SU-DHL-6 (cell line): Measurements from ENCODE around the gene DMD.

Experiments used
- EZH2phosphoT487 ChIP-seq: fragments of 200-600 bp; sonication (generic), shearing (Covaris generic); conservative IDR thresholded peaks from 2 replicates; pipeline ENCODE4 v1.6.1; 2018; ENCODE audit warnings: mild to moderate bottlenecking, antibody characterized with exemption, low read length, moderate library complexity, mixed read lengths
- TF ChIP-seq, protein P1 (sequence below): fragments of 200-600 bp; sonication (generic); IDR thresholded peaks from one replicate; pipeline ENCODE4 v1.5.1; 2017; ENCODE audit warnings: antibody characterized with exemption, mild to moderate bottlenecking, low read length, moderate library complexity; ENCODE audit not compliant: insufficient read depth, poor library complexity, severe bottlenecking

DNA sequence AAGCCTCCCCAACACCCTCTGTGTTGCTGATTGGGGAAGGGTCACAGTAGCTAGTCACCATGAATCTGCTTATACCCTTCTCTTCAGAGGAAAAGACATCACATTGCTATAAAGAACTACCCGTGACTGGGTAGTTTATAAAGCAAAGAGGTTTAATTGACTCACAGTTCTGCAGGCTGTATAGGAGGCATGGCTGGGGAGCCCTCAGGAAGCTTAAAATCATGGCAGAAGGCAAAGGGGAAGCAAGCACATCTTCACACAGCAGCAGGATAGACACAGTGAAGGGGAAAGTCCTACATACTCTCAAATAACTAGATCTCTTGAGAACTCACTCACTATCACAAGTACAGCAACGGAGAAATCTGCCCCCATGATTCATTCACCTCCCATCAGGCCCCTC, 1910.1 kb downstream of the DMD start:
- TF ChIP-seq, protein P1, sequence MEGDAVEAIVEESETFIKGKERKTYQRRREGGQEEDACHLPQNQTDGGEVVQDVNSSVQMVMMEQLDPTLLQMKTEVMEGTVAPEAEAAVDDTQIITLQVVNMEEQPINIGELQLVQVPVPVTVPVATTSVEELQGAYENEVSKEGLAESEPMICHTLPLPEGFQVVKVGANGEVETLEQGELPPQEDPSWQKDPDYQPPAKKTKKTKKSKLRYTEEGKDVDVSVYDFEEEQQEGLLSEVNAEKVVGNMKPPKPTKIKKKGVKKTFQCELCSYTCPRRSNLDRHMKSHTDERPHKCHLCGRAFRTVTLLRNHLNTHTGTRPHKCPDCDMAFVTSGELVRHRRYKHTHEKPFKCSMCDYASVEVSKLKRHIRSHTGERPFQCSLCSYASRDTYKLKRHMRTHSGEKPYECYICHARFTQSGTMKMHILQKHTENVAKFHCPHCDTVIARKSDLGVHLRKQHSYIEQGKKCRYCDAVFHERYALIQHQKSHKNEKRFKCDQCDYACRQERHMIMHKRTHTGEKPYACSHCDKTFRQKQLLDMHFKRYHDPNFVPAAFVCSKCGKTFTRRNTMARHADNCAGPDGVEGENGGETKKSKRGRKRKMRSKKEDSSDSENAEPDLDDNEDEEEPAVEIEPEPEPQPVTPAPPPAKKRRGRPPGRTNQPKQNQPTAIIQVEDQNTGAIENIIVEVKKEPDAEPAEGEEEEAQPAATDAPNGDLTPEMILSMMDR, result no peak
- no peak for TF ChIP-seq EZH2phosphoT487
